CD14-positive monocyte (primary cell): Measurements from ENCODE around the gene GDPD4. TPM values are rescaled to one million over a fixed set of nuclear protein-coding genes. Genes with fewer than 3 reads are reported as not detected.

Source experiments
- DNase-seq, 3 donors: peaks; one replicate each; pipeline ENCODE4 v3.0.0-alpha.2; 2011 to 2022
- H2AFZ ChIP-seq: 2 replicates; pipeline ENCODE4 v1.6.0; 2012; ENCODE audit warnings: mild to moderate bottlenecking, low read depth, low read length, inconsistent platforms; ENCODE audit not compliant: insufficient read depth, poor library complexity, severe bottlenecking
- H3K27ac ChIP-seq, 2 donors: 1 replicate in 1 of 2; 2 replicates in 1 of 2; pipeline ENCODE4 v1.5.1; 2012 to 2013; ENCODE audit warnings: low read length in 2 of 2, control low read depth in 1 of 2, inconsistent platforms in 1 of 2, low read depth in 1 of 2, mild to moderate bottlenecking in 1 of 2
- H3K27me3 ChIP-seq, 2 donors: one replicate each; pipeline versions ENCODE4 v1.6.0 to v1.6.1; 2011 to 2013; ENCODE audit warnings: low read length in 2 of 2; ENCODE audit not compliant: control insufficient read depth in 2 of 2, insufficient read depth in 2 of 2
- H3K36me3 ChIP-seq, 2 donors: replicated peaks in 1 of 2; 1 replicate in 1 of 2; 2 replicates in 1 of 2; pipeline versions ENCODE4 v1.5.1 to v1.6.1; 2012 to 2013; ENCODE audit warnings: low read length in 2 of 2, control low read depth in 1 of 2, inconsistent platforms in 1 of 2, mild to moderate bottlenecking in 1 of 2; ENCODE audit not compliant: insufficient read depth in 2 of 2, control insufficient read depth in 1 of 2
- H3K4me1 ChIP-seq, 2 donors: 1 replicate in 1 of 2; 2 replicates in 1 of 2; pipeline versions ENCODE4 v1.5.1 to v1.6.1; 2012 to 2013; ENCODE audit warnings: low read length in 2 of 2, control low read depth in 1 of 2, inconsistent platforms in 1 of 2, mild to moderate bottlenecking in 1 of 2, moderate library complexity in 1 of 2; ENCODE audit not compliant: insufficient read depth in 2 of 2, control insufficient read depth in 1 of 2
- H3K4me2 ChIP-seq: replicated peaks from 2 replicates; pipeline ENCODE3; 2012; ENCODE audit warnings: low read length, moderate library complexity, mild to moderate bottlenecking; ENCODE audit not compliant: poor library complexity, severe bottlenecking; ENCODE audit errors: extremely low read depth
- H3K4me3 ChIP-seq, 3 experiments: fragments of 200-600 bp in 1 of 3; sonication (generic) in 1 of 3; replicated peaks in 1 of 3; 1 replicate in 2 of 3; 2 replicates in 1 of 3; pipeline ENCODE4 v1.5.1; 2011 to 2013; ENCODE audit warnings: low read length in 3 of 3, mild to moderate bottlenecking in 3 of 3, control low read depth in 2 of 3, low read depth in 2 of 3, inconsistent platforms in 1 of 3, moderate library complexity in 1 of 3
- H3K79me2 ChIP-seq: 2 replicates; pipeline ENCODE4 v1.6.0; 2012; ENCODE audit warnings: mild to moderate bottlenecking, control low read depth, inconsistent platforms, low read length, moderate library complexity; ENCODE audit not compliant: insufficient read depth
- H3K9ac ChIP-seq: 2 replicates; pipeline ENCODE4 v1.6.0; 2017; ENCODE audit warnings: low read length, mild to moderate bottlenecking; ENCODE audit not compliant: insufficient read depth, poor library complexity, severe bottlenecking
- H3K9me3 ChIP-seq, 2 donors: replicated peaks in 1 of 2; 1 replicate in 1 of 2; 2 replicates in 1 of 2; pipeline versions ENCODE4 v1.5.1 to v1.6.1; 2012 to 2013; ENCODE audit warnings: low read length in 2 of 2, control low read depth in 1 of 2; ENCODE audit not compliant: control insufficient read depth in 1 of 2, insufficient read depth in 1 of 2
- H4K20me1 ChIP-seq: 2 replicates; pipeline ENCODE4 v1.6.0; 2012; ENCODE audit warnings: mild to moderate bottlenecking, low read length, control low read depth, moderate library complexity; ENCODE audit not compliant: insufficient read depth
- H3K27ac Mint-ChIP-seq, 7 donors: one replicate each; pipeline ENCODE4 v1.8.0; 2020; ENCODE audit warnings: mild to moderate bottlenecking in 7 of 7, mixed read lengths in 7 of 7, moderate library complexity in 6 of 7, inconsistent platforms in 2 of 7
- H3K27me3 Mint-ChIP-seq, 3 donors: one replicate each; pipeline ENCODE4 v1.8.0; 2021 to 2022; ENCODE audit warnings: low read depth in 3 of 3, mild to moderate bottlenecking in 3 of 3, mixed read lengths in 3 of 3, moderate library complexity in 3 of 3, inconsistent platforms in 1 of 3
- H3K36me3 Mint-ChIP-seq, 2 donors: one replicate each; pipeline ENCODE4 v1.8.0; 2020; ENCODE audit warnings: mixed read lengths in 2 of 2, inconsistent platforms in 1 of 2, mild to moderate bottlenecking in 1 of 2
- H3K4me1 Mint-ChIP-seq: one replicate; pipeline ENCODE4 v1.8.0; 2020; ENCODE audit warnings: mild to moderate bottlenecking, mixed read lengths
- H3K4me3 Mint-ChIP-seq, 2 donors: one replicate each; pipeline ENCODE4 v1.8.0; 2020; ENCODE audit warnings: mild to moderate bottlenecking in 2 of 2, mixed read lengths in 2 of 2, moderate library complexity in 1 of 2
- H3K9me3 Mint-ChIP-seq, 7 donors: one replicate each; pipeline ENCODE4 v1.8.0; 2020 to 2022; ENCODE audit warnings: mixed read lengths in 7 of 7, mild to moderate bottlenecking in 6 of 7, moderate library complexity in 6 of 7, inconsistent platforms in 2 of 7
- CTCF ChIP-seq: fragments of 200-600 bp; IDR thresholded peaks from one replicate; pipeline ENCODE4 v1.8.0; 2022; ENCODE audit warnings: antibody characterized with exemption, mild to moderate bottlenecking
- WGBS: methylation state at CpG from one replicate; pipeline ENCODE4 v1.1.5; 2013; ENCODE audit warnings: missing lambda C conversion rate; ENCODE audit not compliant: insufficient coverage; 5-methylcytosine and 5-hydroxymethylcytosine counted together
- intact Hi-C, 2 donors: fragments of 100-400 bp; cut with micrococcal nuclease; formaldehyde crosslinking; loops; one replicate each; pipeline versions ENCODE4 v1.15.0 to v1.15.1; 2023
- polyA plus RNA-seq, 3 donors: library from polyadenylated mRNA; depleted of rRNA in 1 of 3; unstranded in 2 of 3; stranded (reverse) in 1 of 3; fragments of 300-500 nt in 2 of 3; fragments of >200 nt in 1 of 3; fragmentation: Illumina TruSeq in 2 of 3; gene quantifications; 1 replicate in 2 of 3; 2 replicates in 1 of 3; pipeline ENCODE4 v1.2.3, GENCODE V29; 2012 to 2021

Gene GDPD4
- polyA plus RNA-seq, 3 donors: not detected

DNA sequence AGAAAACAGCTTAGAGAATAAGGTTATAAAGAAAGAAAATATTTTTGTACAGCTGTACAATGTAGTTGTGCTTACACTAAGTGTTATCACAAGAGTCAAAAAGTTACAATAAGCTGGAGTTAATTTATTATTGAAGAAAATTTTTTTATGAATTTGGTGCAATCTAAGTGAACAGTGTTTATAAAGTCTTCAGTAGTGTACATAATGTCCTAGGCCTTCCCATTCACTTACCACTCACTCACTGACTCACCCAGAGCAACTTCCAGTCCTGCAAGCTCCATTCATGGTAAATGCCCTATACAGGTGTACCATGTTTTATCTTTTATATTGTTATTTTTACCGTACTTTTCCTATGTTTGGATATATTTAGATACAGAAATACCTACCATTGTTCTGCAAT, 34.7 kb downstream of the GDPD4 start:
- WGBS: no CpG with 5 or more reads among the region's 1 CpG
- H3K27ac Mint-ChIP-seq: no peak overlapping the region
- no peaks in the 10 kb centered on the region for H3K36me3 Mint-ChIP-seq
- Histone ChIP-seq H3K27me3 (no peaks in the 10 kb centered on the region), H3K4me3 (no peak overlapping the region), H3K36me3 (no peaks in the 10 kb centered on the region), H3K9ac (no peak overlapping the region), H3K79me2 (no peaks in the 10 kb centered on the region), H3K4me1 (no peaks in the 10 kb centered on the region), H3K27ac (no peak overlapping the region), H2AFZ (no peak overlapping the region), H3K9me3 (peaks cover 7 to 15% of the 10 kb centered on the region in 2 donors), H4K20me1 (no peaks in the 10 kb centered on the region), H3K4me2 (no peak overlapping the region)
- H3K4me3 Mint-ChIP-seq: no peak overlapping the region
- DNase-seq: no peak
- no peaks in the 10 kb centered on the region for H3K4me1 Mint-ChIP-seq
- intact Hi-C loops: no loop called here
- H3K27me3 Mint-ChIP-seq: peaks cover 0 to 3% (median 2%) of the 10 kb centered on the region in 3 donors
- no peak for TF ChIP-seq CTCF
- H3K9me3 Mint-ChIP-seq: peaks cover 10 to 27% (median 18%) of the 10 kb centered on the region in 7 donors

- peaks cover 13 to 33% (median 20%) of the 10 kb centered on the region in 7 donors for H3K9me3 Mint-ChIP-seq
These were observed 38.7 kb downstream of the GDPD4 start for GRCh38 chr11:77262803-77263202.

More at GRCh38 chr11:77262803-77263202, 38.7 kb downstream of the GDPD4 start:
- H4K20me1 ChIP-seq: no peaks in the 10 kb centered on the region
- peaks cover 0 to 11% (median 4%) of the 10 kb centered on the region in 3 donors for H3K27me3 Mint-ChIP-seq
- intact Hi-C loops: no loop called here
- no peaks in the 10 kb centered on the region for H3K27me3 ChIP-seq
- H3K4me3 ChIP-seq: no peak overlapping the region
- no peaks in the 10 kb centered on the region for H3K79me2 ChIP-seq
- H3K4me3 Mint-ChIP-seq: no peak overlapping the region
- no peak overlapping the region for H2AFZ ChIP-seq
- peaks cover 7 to 20% of the 10 kb centered on the region in 2 donors for H3K9me3 ChIP-seq
- no peaks in the 10 kb centered on the region for H3K36me3 Mint-ChIP-seq
- H3K4me1 Mint-ChIP-seq: no peaks in the 10 kb centered on the region
- H3K36me3 ChIP-seq: no peaks in the 10 kb centered on the region
- no peak overlapping the region for H3K27ac Mint-ChIP-seq
- no peak overlapping the region for H3K27ac ChIP-seq
- no peak overlapping the region for H3K4me2 ChIP-seq
- no peak for TF ChIP-seq CTCF
- DNase-seq: no peak
- H3K9ac ChIP-seq: no peak overlapping the region
- no peaks in the 10 kb centered on the region for H3K4me1 ChIP-seq
